HepG2 (cell line): ENCODE results near the gene LCE2C.

Experiments
- CTCF ChIP-seq: sonication (generic); formaldehyde crosslinking; IDR thresholded peaks from 2 replicates; pipeline ENCODE4 v1.5.0; 2020; ENCODE audit warnings: mild to moderate bottlenecking, missing genetic modification reagents, moderate library complexity
- ETV5 ChIP-seq: IDR thresholded peaks from 2 replicates; pipeline ENCODE4 v1.6.1; 2018; ENCODE audit warnings: missing biosample characterization, missing genetic modification reagents, inconsistent platforms, borderline replicate concordance
- MIXL1 ChIP-seq: IDR thresholded peaks from 2 replicates; pipeline ENCODE4 v1.6.1; 2016
- ZBTB2 ChIP-seq: sonication (generic); formaldehyde crosslinking; IDR thresholded peaks from 2 replicates; pipeline ENCODE4 v1.8.0; 2022; ENCODE audit warnings: low read depth, missing genetic modification reagents
- ZNF639 ChIP-seq: conservative IDR thresholded peaks from 2 replicates; pipeline ENCODE4 v1.6.1; 2018; ENCODE audit warnings: missing genetic modification reagents

GRCh38 chr1:152679459-152679858, 4.4 kb downstream of the LCE2C start:
- TF ChIP-seq MIXL1 (CRISPR knock-in tag): no peak
- TF ChIP-seq CTCF (CRISPR knock-in tag): no peak
- TF ChIP-seq ZNF639 (CRISPR knock-in tag): no peak
- TF ChIP-seq ETV5 (CRISPR knock-in tag): no peak
- TF ChIP-seq ZBTB2 (CRISPR knock-in tag): no peak
